Fibroblast of pulmonary artery (primary cell): ENCODE data around the gene GLI3.

Source experiments
- DNase-seq: peaks from one replicate; pipeline ENCODE4 v3.0.0-alpha.2; 2010; ENCODE audit warnings: low read depth
- H3K4me3 ChIP-seq: replicated peaks from 2 replicates; pipeline ENCODE4 v1.5.1; 2011; ENCODE audit warnings: low read depth, mild to moderate bottlenecking, control low read depth, low read length, moderate library complexity
- CTCF ChIP-seq: IDR thresholded peaks from 2 replicates; pipeline ENCODE4 v1.5.1; 2011; ENCODE audit warnings: mild to moderate bottlenecking, control low read depth, low read length, inconsistent platforms; ENCODE audit errors: missing control alignments

Gene GLI3

DNA sequence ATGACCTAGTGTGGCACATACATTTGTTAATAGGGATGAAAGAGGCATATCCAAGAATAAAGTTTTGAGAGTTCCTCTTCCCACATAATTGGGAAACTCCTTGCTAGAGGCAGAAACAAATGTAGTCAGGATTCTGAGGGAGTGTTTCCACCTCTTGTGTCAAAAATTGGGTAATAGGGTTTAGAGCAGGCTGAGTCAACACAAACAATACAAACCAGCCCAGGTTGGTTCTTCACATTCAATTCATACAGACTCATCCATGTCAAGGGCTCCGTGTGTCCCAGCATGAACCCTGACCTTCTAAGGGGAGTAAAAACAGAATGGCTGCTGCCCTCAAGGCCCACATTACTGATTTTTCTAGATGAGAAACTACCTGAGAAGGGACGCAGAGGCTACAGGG lies 75.3 kb downstream of the GLI3 start:
- no peak for TF ChIP-seq CTCF
- DNase-seq = peak; percentile 75
- H3K4me3 ChIP-seq = no peak overlapping the region

- no peak overlapping the region for H3K4me3 ChIP-seq
- no peak for DNase-seq
- no peak for TF ChIP-seq CTCF
These were observed 75.9 kb downstream of the GLI3 start for GRCh38 chr7:42161110-42161509.

GRCh38 chr7:42159130-42159529 lies 77.9 kb downstream of the GLI3 start:
- TF ChIP-seq CTCF = no peak
- no peak for DNase-seq
- no peak overlapping the region for H3K4me3 ChIP-seq

- no peak for DNase-seq
- no peak for TF ChIP-seq CTCF
- H3K4me3 ChIP-seq = no peak overlapping the region
These were observed 79.9 kb downstream of the GLI3 start for GRCh38 chr7:42156967-42157721.

DNA sequence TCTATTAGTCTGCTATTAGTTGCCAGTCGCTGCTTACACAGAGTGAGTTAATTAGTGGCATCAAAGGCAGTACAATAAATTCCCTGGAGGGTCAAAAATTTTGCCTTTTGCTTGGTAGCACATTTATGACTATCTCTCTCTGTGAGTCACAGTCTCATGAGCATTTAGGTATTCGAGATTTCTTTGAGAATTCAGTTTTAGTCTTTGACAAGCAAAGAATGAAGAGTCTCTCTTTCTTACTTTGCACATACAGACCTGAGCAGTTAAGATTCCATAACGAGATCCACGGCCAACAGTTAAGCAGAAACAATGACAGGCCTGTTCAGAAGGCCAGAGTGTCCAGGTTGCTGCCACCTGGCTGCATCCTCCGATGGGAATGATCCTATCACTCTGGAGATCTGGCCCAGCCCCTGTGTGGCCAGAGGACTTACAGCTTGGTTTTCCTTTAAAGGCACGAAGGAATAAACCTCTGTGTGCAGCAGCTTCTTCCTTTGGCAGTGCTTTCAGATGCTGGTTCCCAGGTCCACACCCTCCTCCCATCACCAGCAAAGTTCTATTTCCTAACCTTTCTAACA lies 80.6 kb downstream of the GLI3 start:
- no peak for DNase-seq

DNA sequence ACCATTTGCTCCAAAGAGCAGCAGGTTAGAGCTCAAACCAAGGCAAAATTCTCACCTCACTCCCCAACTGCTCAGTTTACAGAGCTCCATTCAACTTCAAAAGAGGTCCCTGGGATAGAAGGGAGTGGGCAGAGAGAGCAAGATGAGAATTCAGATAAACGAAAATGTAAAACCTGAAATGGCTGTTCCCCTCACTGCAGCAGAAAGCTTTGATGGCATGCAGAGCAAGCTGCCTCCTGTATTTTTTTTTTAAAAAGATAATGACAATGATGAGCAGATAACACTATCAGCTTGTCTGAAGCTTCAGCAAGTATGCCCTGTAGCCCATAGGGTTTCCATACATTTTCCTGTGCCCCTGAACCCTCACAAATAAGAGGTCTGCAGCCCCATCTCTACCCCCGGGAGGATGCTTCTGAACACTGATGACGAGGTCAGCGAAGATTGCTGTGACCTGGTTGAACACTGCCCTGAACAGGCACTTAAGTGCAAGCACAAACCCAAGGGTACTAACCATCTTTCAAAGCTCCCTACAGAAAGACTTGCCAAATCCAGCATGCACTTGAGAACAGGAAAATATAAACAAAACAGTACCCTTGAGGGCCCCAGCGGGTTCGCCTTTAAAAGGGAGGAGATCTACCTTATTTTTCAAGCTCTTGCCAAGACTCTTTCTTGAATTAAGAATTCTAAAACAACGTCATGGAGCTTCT lies 81.3 kb downstream of the GLI3 start:
- no peak overlapping the region for H3K4me3 ChIP-seq
- DNase-seq = no peak
- TF ChIP-seq CTCF = no peak

More for the DNA sequence above, 80.6 kb downstream of the GLI3 start:
- no peak overlapping the region for H3K4me3 ChIP-seq
- no peak for TF ChIP-seq CTCF
